HFF-Myc (cell line): ENCODE measurements around the gene MRPL58.
"Not testable (repeated sequence)": the region's sequence is repeated elsewhere in the genome, so short reads cannot be mapped to it uniquely, and the experiment has no call there.

Experiments
- DNase-seq: peaks from one replicate; pipeline ENCODE4 v3.0.0-alpha.2; 2011; ENCODE audit warnings: low read depth; ENCODE audit errors: extremely low read depth
- H3K4me3 ChIP-seq: replicated peaks from 2 replicates; pipeline ENCODE4 v1.5.1; 2011; ENCODE audit warnings: low read depth, mild to moderate bottlenecking, control low read depth, low read length
- CTCF ChIP-seq: IDR thresholded peaks from 2 replicates; pipeline ENCODE4 v1.5.1; 2012; ENCODE audit warnings: mild to moderate bottlenecking, low read depth, low read length, control low read depth; ENCODE audit errors: missing control alignments

Gene MRPL58

DNA sequence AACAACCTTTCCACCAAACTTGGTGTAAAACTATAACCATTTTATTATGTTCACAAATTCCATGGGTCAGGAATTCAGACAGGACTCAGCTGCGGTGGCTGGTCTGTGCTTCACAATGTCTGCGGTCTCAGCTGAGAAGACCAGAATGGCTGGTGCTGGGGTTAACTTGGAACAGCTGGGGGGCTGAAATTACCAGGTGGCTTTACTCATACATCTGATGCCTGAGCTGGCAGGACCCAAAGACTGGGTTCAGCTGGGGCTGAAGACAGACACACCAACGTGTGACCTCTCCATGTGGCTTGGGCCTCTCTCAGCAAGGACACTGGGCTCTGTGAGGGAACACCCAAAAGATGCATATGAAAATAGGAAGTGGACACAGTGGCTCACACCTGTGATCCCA is 34.2 kb upstream of the MRPL58 start:
- no peak overlapping the region for H3K4me3 ChIP-seq
- no peak for DNase-seq
- no peak for TF ChIP-seq CTCF

DNA sequence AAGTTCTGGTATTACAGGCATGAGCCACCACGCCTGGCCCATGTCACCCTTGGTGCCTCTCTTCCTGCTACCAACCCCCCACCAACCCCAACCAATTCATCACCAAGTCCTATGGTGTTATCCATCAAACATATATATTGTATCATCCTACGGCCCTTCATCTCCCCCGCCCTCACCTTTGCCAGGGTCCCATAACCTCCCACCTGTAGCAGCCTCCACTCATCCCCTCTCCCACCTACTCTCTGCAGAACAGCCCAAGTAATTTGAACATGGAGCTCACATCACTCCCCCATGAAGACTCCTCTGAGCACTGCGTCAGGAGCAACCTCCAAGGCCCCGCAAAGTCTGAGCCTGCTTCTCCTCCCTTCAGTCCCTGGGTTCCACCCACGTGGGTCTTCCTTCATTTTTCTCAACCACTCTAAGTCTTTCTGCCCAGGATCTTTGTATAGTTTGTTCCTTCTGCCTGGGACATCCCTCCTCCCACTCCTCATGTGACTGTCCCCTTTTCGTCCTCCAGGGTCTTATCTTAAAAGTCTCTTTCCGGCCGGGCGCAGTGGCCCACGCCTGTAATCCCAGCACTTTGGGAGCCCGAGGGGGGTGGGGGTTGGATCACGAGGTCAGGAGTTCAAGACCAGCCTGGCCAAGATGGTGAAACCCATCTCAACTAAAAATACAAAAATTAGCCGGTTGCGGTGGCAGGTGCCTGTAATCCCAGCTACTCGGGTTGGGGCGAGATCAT is 32.9 kb upstream of the MRPL58 start:
- no peak for TF ChIP-seq CTCF
- DNase-seq = no peak
- no peak overlapping the region for H3K4me3 ChIP-seq

DNA sequence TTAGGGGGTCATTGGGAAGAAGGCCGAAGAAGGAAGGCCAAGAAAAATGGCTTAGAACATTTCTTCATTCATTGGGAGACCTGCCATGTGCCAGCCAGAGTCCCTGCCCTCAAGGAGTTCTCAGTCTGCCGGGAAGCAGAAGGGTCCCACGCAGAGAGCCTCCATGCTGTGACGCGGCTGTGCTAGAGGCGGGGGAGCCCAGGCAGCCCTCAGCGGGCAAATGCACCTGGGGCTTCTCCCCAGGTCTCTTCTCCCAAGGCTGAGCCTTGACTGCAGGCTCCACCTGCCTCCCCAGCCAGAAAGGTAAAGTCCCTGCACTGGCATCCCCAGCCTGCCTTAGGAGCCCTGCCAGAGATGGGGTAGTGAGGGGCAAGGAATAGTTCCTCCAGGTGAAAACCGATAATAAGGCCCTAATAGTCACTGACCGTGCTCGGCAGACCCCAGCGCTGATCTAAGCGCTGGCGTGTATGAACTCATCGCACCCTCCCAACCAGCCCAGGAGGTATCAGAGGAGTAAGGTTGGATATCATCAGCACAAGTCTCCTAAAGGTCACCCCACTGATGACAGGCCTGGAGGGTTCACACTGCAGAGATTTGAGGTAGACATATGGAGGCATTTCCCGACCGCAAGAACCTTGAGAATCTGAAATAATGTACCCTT is 31.0 kb upstream of the MRPL58 start:
- TF ChIP-seq CTCF = no peak
- H3K4me3 ChIP-seq = peak overlapping the region; percentile 56
- DNase-seq = no peak

GRCh38 chr17:74981979-74982662 is 30.3 kb upstream of the MRPL58 start:
- DNase-seq = no peak
- peak overlapping the region; percentile 56 for H3K4me3 ChIP-seq
- no peak for TF ChIP-seq CTCF

DNA sequence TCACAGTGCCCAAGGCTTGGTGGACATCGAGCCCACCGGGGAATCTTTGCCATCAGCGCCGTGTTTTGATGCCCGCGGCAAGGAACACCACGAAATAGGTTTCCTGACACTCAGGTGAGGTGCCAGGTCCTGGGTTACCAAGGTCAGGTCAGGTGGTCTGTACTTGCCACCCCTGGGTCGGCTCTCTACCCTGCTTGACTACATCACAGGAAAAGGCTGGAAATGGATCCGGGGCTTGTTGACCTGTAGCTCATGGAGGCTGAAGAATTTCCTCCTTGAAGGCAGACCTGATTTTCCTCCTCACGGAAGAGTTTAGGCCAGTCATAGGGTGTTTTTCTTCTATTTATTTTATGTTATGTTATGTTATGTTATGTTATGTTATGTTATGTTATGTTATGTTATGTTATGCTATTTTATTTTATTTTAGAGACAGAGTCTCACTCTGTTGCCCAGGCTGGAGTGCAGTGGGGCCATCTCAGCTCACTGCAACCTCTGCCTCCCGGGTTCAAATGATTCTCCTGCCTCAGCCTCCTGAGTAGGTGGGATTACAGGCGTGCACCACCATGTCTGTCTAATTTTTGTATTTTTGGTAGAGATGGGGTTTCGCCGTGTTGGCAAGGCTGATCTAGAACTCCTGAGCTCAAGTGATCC is 29.7 kb upstream of the MRPL58 start:
- H3K4me3 ChIP-seq = peak overlapping the region; percentile 56
- DNase-seq = not testable (repeated sequence)

DNA sequence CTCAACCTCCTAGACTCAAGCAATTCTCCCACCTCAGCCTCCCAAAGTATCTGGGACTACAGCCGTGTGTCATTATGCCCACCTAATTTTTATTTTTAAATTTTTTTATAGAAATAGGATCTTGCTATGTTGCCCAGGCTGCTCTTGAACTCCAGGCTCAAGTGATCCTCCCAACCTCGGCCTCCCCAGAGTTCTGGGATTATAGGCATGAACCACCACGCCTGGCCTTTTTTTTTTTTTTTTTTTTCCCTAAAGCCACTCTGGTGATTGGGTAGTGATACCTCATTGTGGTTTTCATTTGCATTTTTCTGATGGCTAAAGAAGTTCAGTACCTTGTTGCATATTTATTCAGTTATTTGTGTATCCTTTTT is 26.3 kb upstream of the MRPL58 start:
- no peak for TF ChIP-seq CTCF
- DNase-seq = no peak
- no peak overlapping the region for H3K4me3 ChIP-seq

GRCh38 chr17:74987418-74987908 is 25.0 kb upstream of the MRPL58 start, which contains the start of gene CDR2L:
Gene CDR2L, plus strand, starts transcription at chr17:74987632. Its CDS starts 412 bp downstream, at chr17:74988044.
- DNase-seq = no peak
- peak within 1 kb of the TSS; percentile 59 for H3K4me3 ChIP-seq
- no peak for TF ChIP-seq CTCF
